Astrocyte (in vitro differentiated cells and primary cell): ENCODE measurements around the gene DBNDD2. TPM values are rescaled to one million over a fixed set of nuclear protein-coding genes. Genes with fewer than 3 reads are reported as not detected.

Experiments
- DNase-seq: peaks from one replicate; pipeline ENCODE4 v3.0.0-alpha.2; 2010; ENCODE audit warnings: low read depth
- FAIRE-seq: peaks from 2 replicates; lab custom pipeline; 2011; peaks lifted over from hg19 to GRCh38; lab: Jason Lieb, UNC
- H2AFZ ChIP-seq: 2 replicates; pipeline ENCODE4 v1.6.0; 2012; ENCODE audit warnings: low read depth, low read length, inconsistent platforms
- H3K27ac ChIP-seq: 2 replicates; pipeline ENCODE4 v1.5.1; 2011; ENCODE audit warnings: low read depth, low read length, inconsistent platforms
- H3K27me3 ChIP-seq: 2 replicates; pipeline ENCODE4 v1.6.0; 2011; ENCODE audit warnings: low read length, inconsistent platforms; ENCODE audit not compliant: insufficient read depth
- H3K36me3 ChIP-seq: 2 replicates; pipeline ENCODE4 v1.5.1; 2011; ENCODE audit warnings: low read length, inconsistent platforms; ENCODE audit not compliant: insufficient read depth
- H3K4me1 ChIP-seq: 2 replicates; pipeline ENCODE4 v1.5.1; 2011; ENCODE audit warnings: low read length, inconsistent platforms; ENCODE audit not compliant: insufficient read depth
- H3K4me2 ChIP-seq: 2 replicates; pipeline ENCODE4 v1.6.0; 2012; ENCODE audit warnings: low read length, inconsistent platforms
- H3K4me3 ChIP-seq: 2 replicates; pipeline ENCODE4 v1.5.1; 2011; ENCODE audit warnings: low read depth, mild to moderate bottlenecking, low read length, inconsistent platforms; ENCODE audit not compliant: insufficient read depth
- H3K79me2 ChIP-seq: 2 replicates; pipeline ENCODE4 v1.6.0; 2012; ENCODE audit warnings: mild to moderate bottlenecking, low read length, inconsistent platforms; ENCODE audit not compliant: insufficient read depth
- H3K9ac ChIP-seq: 2 replicates; pipeline ENCODE4 v1.6.0; 2012; ENCODE audit warnings: mild to moderate bottlenecking, low read length, inconsistent platforms
- H3K9me3 ChIP-seq: 2 replicates; pipeline ENCODE4 v1.5.1; 2012; ENCODE audit warnings: low read depth, mild to moderate bottlenecking, low read length, inconsistent platforms; ENCODE audit not compliant: insufficient read depth
- H4K20me1 ChIP-seq: 2 replicates; pipeline ENCODE4 v1.6.0; 2012; ENCODE audit warnings: low read length, inconsistent platforms; ENCODE audit not compliant: insufficient read depth
- H3K27ac Mint-ChIP-seq: one replicate; pipeline ENCODE4 v1.8.0; 2021; ENCODE audit warnings: mild to moderate bottlenecking, mixed read lengths; ENCODE audit not compliant: unreplicated experiment
- H3K27me3 Mint-ChIP-seq: one replicate; pipeline ENCODE4 v1.8.0; 2021; ENCODE audit warnings: low read depth, mixed read lengths; ENCODE audit not compliant: unreplicated experiment
- H3K36me3 Mint-ChIP-seq: one replicate; pipeline ENCODE4 v1.8.0; 2021; ENCODE audit warnings: low read depth, mixed read lengths; ENCODE audit not compliant: unreplicated experiment
- H3K4me1 Mint-ChIP-seq: one replicate; pipeline ENCODE4 v1.8.0; 2021; ENCODE audit warnings: low read depth, mixed read lengths; ENCODE audit not compliant: unreplicated experiment
- H3K4me3 Mint-ChIP-seq: one replicate; pipeline ENCODE4 v1.8.0; 2021; ENCODE audit warnings: mild to moderate bottlenecking, moderate library complexity, mixed read lengths; ENCODE audit not compliant: unreplicated experiment
- H3K9me3 Mint-ChIP-seq: one replicate; pipeline ENCODE4 v1.8.0; 2021; ENCODE audit warnings: mild to moderate bottlenecking, mixed read lengths; ENCODE audit not compliant: unreplicated experiment
- EZH2 ChIP-seq: IDR thresholded peaks from 2 replicates; pipeline ENCODE4 v1.6.1; 2012; ENCODE audit warnings: mild to moderate bottlenecking, low read length, inconsistent platforms; ENCODE audit not compliant: insufficient read depth
- total RNA-seq: library from RNA; stranded (reverse); gene quantifications from 2 replicates; pipeline ENCODE4 v1.2.1, GENCODE V29; 2021
- TF ChIP-seq, protein P1 (sequence below): IDR thresholded peaks from 2 replicates; pipeline ENCODE4 v1.5.1; 2011; ENCODE audit warnings: low read depth, mild to moderate bottlenecking, inconsistent platforms, low read length, moderate library complexity; ENCODE audit not compliant: insufficient read depth

The DBNDD2 gene
- total RNA-seq, 1 donor from 2014 or later: 11.3 TPM

DNA sequence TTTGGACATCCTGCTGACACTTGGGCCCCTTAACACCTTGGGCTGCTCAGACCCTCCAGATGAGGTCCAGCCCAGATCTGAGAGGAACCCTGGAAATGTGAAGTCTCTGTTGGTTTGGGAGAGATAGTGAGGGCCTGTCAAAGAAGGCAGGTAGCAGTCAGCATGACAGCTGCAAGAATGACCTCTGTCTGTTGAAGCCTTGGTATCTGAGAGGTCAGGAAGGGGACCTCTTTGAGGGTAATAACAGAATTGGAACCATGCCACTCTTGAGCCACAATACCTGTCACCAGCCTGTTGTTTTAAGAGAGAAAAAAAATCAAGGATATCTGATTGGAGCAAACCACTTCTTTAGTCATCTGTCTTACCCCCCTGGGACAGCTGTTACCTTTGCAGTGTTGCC is 41.0 kb upstream of the DBNDD2 start:
- no peak for TF ChIP-seq EZH2
- TF ChIP-seq, protein P1, sequence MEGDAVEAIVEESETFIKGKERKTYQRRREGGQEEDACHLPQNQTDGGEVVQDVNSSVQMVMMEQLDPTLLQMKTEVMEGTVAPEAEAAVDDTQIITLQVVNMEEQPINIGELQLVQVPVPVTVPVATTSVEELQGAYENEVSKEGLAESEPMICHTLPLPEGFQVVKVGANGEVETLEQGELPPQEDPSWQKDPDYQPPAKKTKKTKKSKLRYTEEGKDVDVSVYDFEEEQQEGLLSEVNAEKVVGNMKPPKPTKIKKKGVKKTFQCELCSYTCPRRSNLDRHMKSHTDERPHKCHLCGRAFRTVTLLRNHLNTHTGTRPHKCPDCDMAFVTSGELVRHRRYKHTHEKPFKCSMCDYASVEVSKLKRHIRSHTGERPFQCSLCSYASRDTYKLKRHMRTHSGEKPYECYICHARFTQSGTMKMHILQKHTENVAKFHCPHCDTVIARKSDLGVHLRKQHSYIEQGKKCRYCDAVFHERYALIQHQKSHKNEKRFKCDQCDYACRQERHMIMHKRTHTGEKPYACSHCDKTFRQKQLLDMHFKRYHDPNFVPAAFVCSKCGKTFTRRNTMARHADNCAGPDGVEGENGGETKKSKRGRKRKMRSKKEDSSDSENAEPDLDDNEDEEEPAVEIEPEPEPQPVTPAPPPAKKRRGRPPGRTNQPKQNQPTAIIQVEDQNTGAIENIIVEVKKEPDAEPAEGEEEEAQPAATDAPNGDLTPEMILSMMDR: no peak
- H3K9ac ChIP-seq: no peak overlapping the region
- no peak overlapping the region for H3K4me2 ChIP-seq
- H3K36me3 ChIP-seq: peaks cover 13% of the 10 kb centered on the region
- no peak overlapping the region for H3K27ac ChIP-seq
- H3K4me3 Mint-ChIP-seq: no peak overlapping the region
- no peaks in the 10 kb centered on the region for H3K27me3 Mint-ChIP-seq
- H3K79me2 ChIP-seq: peaks cover 28% of the 10 kb centered on the region
- no peak for FAIRE-seq
- peaks cover 23% of the 10 kb centered on the region for H4K20me1 ChIP-seq
- no peak overlapping the region for H3K27ac Mint-ChIP-seq
- no peaks in the 10 kb centered on the region for H3K9me3 Mint-ChIP-seq
- DNase-seq: no peak
- no peaks in the 10 kb centered on the region for H3K27me3 ChIP-seq
- H3K4me1 Mint-ChIP-seq: peaks cover 5% of the 10 kb centered on the region
- no peaks in the 10 kb centered on the region for H3K9me3 ChIP-seq
- peaks cover 10% of the 10 kb centered on the region for H3K4me1 ChIP-seq
- H2AFZ ChIP-seq: no peak overlapping the region
- H3K36me3 Mint-ChIP-seq: peaks cover 9% of the 10 kb centered on the region
- H3K4me3 ChIP-seq: no peak overlapping the region

DNA sequence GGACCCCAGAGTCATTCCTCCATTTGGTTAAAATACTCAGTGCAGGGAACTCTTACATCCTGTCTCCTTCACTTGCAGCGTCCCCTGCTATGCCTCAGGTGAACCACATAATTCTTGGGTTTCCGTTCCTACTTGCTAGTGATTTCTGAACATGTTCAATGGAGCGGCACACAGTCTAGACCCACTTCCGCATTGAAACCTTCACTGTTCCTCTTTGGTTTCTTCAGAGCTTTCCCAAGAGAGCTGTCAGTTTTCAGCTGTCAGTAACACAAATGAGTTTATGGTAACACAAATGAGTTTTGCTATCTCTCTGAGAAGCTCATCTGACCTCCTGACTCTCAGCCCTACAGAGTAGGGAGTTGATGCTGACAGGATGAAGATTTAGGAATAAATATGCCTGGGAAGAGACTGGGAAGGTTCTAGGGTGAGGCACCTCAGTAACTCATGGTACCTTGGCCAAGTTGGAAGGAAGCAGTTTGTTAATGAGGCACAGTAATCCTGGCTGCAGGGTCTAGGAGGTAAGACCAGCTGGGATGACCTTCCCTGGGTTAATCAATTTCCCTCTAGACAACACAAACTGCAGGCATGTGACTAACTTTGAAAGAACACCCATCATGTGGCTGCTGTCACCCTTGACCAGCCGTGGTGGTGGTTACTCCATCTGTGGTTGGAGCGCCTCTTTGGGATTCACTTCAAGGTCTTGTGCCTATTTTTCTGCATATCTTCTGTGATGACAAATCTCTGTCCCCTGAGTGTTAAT is 39.7 kb upstream of the DBNDD2 start:
- H3K27me3 Mint-ChIP-seq: no peaks in the 10 kb centered on the region
- H3K4me3 Mint-ChIP-seq: no peak overlapping the region
- Histone ChIP-seq H3K4me3 (no peak overlapping the region), H3K27ac (no peak overlapping the region), H3K36me3 (peaks cover 13% of the 10 kb centered on the region), H3K4me2 (no peak overlapping the region), H3K9me3 (no peaks in the 10 kb centered on the region), H4K20me1 (peaks cover 23% of the 10 kb centered on the region), H2AFZ (no peak overlapping the region), H3K27me3 (no peaks in the 10 kb centered on the region), H3K9ac (no peak overlapping the region), H3K79me2 (peaks cover 26% of the 10 kb centered on the region), H3K4me1 (peaks cover 13% of the 10 kb centered on the region)
- DNase-seq: no peak
- FAIRE-seq: no peak
- H3K4me1 Mint-ChIP-seq: peaks cover 3% of the 10 kb centered on the region
- H3K36me3 Mint-ChIP-seq: peaks cover 9% of the 10 kb centered on the region
- H3K9me3 Mint-ChIP-seq: no peaks in the 10 kb centered on the region
- TF ChIP-seq, protein P1: no peak
- TF ChIP-seq EZH2: no peak
- no peak overlapping the region for H3K27ac Mint-ChIP-seq

DNA sequence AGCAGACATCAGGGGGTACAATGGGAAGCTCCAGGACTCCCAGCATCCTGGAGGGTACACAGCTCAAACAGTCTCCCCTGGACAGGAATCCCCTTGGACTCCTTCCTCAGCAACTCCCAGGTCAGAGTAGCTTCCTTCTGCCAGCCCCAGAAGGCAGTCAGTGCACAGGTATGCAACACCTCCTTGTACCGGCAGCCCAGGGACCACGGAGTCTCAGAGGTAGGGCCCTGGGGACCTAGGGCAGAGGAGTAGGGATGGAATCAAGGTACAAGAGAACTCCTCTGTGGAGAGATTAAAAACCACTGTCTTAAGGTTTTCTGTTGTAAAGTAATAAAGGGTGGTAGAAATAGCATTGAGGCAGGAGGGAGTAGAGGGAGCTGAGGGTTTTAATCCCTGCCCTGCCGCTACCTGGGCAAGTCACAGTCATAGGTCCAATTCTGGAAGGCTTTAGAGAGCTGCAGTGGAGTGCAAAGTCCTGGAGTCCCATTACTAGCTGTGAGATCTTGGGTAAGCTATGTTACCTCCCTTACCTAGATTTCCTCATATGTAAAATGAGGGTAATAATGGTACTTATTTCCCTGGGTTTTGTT is 37.4 kb upstream of the DBNDD2 start:
- Histone ChIP-seq H3K27me3 (no peaks in the 10 kb centered on the region), H2AFZ (no peak overlapping the region), H3K9ac (no peak overlapping the region), H4K20me1 (peaks cover 15% of the 10 kb centered on the region), H3K27ac (no peak overlapping the region), H3K36me3 (peaks cover 9% of the 10 kb centered on the region), H3K4me2 (no peak overlapping the region), H3K4me1 (peaks cover 10% of the 10 kb centered on the region), H3K9me3 (no peaks in the 10 kb centered on the region), H3K79me2 (peaks cover 7% of the 10 kb centered on the region), H3K4me3 (no peak overlapping the region)
- Mint-ChIP-seq H3K27ac (no peak overlapping the region), H3K4me3 (no peak overlapping the region), H3K27me3 (no peaks in the 10 kb centered on the region), H3K9me3 (no peaks in the 10 kb centered on the region), H3K4me1 (peaks cover 1% of the 10 kb centered on the region), H3K36me3 (peaks cover 12% of the 10 kb centered on the region)
- FAIRE-seq (no peak), DNase-seq (no peak)
- TF ChIP-seq, protein P1: no peak
- TF ChIP-seq EZH2: no peak
